RWPE2 (cell line): ENCODE data around the gene GPR4.

Experiments
- ATAC-seq: fragments of 200-7000 bp; cut with Tn5 transposase; 3 replicates; pipeline ENCODE4 v1.9.1; 2021; ENCODE audit warnings: low read depth
- DNase-seq: peaks from one replicate; pipeline ENCODE4 v3.0.0-alpha.2; 2020; ENCODE audit warnings: low spot score
- H3K27ac ChIP-seq: fragments of 450-650 bp; 2 replicates; pipeline ENCODE4 v1.5.1; 2017; ENCODE audit warnings: mild to moderate bottlenecking; ENCODE audit not compliant: poor library complexity, severe bottlenecking
- H3K27me3 ChIP-seq: fragments of 250-450 bp; sonication (Bioruptor Pico); 2 replicates; pipeline ENCODE4 v1.5.1; 2021; ENCODE audit warnings: mild to moderate bottlenecking, moderate library complexity; ENCODE audit not compliant: insufficient read depth, poor library complexity, severe bottlenecking
- H3K36me3 ChIP-seq: fragments of 250-450 bp; sonication (Bioruptor Pico); 2 replicates; pipeline ENCODE4 v1.5.1; 2020; ENCODE audit warnings: low read depth, mild to moderate bottlenecking, moderate library complexity
- H3K4me1 ChIP-seq: fragments of 250-450 bp; sonication (Bioruptor Pico); 2 replicates; pipeline ENCODE4 v1.5.1; 2021; ENCODE audit warnings: mild to moderate bottlenecking, moderate library complexity; ENCODE audit not compliant: insufficient read depth, poor library complexity, severe bottlenecking
- H3K4me3 ChIP-seq: fragments of 250-450 bp; sonication (Bioruptor Pico); 2 replicates; pipeline ENCODE4 v1.5.1; 2021; ENCODE audit warnings: mild to moderate bottlenecking, moderate library complexity; ENCODE audit not compliant: severe bottlenecking
- H3K9me3 ChIP-seq: fragments of 250-450 bp; sonication (Bioruptor Pico); 2 replicates; pipeline ENCODE4 v1.5.1; 2021; ENCODE audit warnings: mild to moderate bottlenecking, moderate library complexity; ENCODE audit not compliant: severe bottlenecking
- TF ChIP-seq, protein P1 (sequence below): fragments of 450-650 bp; IDR thresholded peaks from one replicate; pipeline ENCODE4 v1.5.1; 2017; ENCODE audit warnings: mild to moderate bottlenecking, moderate library complexity; ENCODE audit not compliant: poor library complexity, severe bottlenecking

GPR4 gene

DNA sequence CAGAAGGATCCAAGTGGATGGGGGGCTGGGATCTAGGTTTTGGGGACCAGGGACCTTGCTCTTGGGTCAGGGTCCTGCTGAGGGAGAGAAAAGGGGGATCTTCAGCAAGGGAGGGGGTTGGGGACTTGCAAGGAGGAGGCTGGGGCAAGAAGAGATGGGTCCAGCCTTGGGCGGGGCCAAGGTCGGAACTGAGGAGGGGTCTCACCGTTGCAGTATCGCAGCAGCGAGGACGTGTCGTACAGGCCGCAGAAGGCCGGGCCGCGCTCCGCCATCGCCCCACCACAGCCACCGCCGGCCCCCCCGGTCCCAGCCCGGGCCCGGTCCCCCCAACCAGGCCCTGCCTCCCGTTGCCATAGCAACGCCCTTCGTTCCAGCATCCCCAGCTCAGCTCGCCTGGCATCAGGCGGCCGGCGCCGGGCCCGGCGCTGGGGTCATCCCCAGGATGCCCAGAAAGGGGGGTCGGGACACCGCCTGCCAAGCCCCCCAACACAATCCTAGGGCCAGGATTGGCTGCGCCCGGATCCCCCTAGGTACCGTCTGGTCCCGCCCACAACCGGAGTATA is 43.1 kb upstream of the GPR4 start:
- no peaks in the 10 kb centered on the region for H3K36me3 ChIP-seq
- H3K27me3 ChIP-seq, result no peaks in the 10 kb centered on the region
- peaks cover 13% of the 10 kb centered on the region for H3K4me1 ChIP-seq
- no peaks in the 10 kb centered on the region for H3K9me3 ChIP-seq
- ATAC-seq, result no peak
- H3K4me3 ChIP-seq, result peak overlapping the region; percentile 27
- TF ChIP-seq, protein P1, sequence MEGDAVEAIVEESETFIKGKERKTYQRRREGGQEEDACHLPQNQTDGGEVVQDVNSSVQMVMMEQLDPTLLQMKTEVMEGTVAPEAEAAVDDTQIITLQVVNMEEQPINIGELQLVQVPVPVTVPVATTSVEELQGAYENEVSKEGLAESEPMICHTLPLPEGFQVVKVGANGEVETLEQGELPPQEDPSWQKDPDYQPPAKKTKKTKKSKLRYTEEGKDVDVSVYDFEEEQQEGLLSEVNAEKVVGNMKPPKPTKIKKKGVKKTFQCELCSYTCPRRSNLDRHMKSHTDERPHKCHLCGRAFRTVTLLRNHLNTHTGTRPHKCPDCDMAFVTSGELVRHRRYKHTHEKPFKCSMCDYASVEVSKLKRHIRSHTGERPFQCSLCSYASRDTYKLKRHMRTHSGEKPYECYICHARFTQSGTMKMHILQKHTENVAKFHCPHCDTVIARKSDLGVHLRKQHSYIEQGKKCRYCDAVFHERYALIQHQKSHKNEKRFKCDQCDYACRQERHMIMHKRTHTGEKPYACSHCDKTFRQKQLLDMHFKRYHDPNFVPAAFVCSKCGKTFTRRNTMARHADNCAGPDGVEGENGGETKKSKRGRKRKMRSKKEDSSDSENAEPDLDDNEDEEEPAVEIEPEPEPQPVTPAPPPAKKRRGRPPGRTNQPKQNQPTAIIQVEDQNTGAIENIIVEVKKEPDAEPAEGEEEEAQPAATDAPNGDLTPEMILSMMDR, result no peak
- H3K27ac ChIP-seq, result no peak overlapping the region
- DNase-seq, result no peak

DNA sequence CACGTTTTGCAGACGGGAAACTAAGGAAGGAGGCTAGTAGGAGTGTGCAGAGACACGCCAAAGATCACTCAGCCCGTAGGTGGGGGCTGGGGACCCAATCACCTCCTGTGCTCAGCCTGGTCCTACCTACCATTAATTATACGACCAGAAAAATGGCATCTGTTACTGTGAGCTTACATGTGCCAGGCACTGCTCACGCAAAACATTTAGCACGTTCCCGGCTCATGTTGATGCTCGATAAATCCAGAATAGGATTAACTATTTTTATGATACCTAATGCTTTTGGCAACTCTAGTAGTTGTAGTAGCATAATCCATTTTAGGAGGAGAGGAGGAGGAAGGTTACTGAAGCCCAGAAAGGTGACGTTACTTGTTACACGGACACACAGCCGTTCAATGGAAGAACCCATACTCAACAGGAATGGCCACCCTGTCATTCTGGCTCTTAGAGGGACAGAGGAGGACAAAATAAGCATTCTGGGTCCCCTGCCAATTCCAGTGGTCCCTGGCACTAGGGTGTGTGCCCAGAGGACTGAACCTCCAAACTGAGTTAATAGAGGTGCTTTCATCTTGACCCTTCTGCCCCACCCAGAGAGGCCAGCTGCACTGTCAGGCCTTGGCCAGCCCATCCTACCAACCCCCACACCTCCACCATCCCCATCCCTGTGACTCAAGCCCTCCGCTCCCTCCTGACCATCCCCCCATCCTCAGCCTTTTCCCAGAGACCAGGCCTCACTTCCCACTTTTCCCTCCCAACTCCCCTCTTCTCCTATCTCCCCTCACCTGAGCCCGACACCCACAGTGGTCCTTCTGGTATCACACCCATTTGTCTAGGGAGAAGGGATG is 42.1 kb upstream of the GPR4 start:
- TF ChIP-seq, protein P1, result no peak
- no peaks in the 10 kb centered on the region for H3K27me3 ChIP-seq
- peaks cover 13% of the 10 kb centered on the region for H3K4me1 ChIP-seq
- ATAC-seq (no peak), DNase-seq (no peak)
- no peak overlapping the region for H3K27ac ChIP-seq
- H3K36me3 ChIP-seq, result no peaks in the 10 kb centered on the region
- no peaks in the 10 kb centered on the region for H3K9me3 ChIP-seq
- H3K4me3 ChIP-seq, result no peak overlapping the region

DNA sequence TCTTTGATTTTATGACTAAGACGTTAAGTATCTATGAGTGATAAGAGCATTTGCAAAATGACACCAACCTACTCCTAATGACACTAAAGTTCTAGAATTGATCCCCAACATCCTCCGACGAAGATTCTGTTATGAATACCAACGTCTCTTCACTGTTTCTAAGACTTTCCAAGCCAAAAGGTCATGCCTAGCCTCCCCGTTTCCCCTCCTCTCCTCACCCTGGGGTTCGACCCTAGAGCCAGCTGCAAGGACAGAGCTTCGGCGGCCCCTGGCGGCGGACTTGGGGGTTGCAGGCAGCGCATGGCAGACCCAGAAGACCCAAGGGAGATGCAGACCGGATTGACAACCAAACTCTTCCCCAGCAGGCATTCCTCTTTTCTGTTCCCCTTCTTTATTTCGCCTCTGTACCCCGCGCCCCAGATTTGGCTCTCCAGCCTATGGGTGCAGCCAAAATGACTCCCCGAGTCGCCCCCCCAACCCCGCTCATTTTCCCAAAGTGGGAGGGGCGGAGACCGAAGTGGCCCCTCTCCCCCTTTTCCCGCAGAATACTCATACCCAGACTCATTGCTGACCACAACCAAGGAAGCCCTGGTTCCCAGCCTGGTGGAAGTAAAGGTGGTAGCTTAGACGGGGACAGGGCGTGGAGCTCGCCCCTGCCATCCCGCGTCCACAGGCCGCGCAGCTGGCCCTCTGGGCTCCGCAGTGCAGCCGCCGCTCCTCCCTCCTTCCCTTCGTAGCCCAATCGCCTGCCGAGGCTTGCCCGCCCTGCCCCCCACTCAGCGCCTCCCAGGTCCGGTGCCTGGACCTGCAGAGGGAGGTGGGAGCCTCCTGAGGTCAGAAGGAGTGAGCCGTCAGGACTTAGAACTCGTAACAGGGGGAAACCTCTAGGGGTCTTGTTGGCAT is 41.3 kb upstream of the GPR4 start:
- no peak for DNase-seq
- H3K9me3 ChIP-seq, result no peaks in the 10 kb centered on the region
- H3K4me3 ChIP-seq, result no peak overlapping the region
- H3K4me1 ChIP-seq, result peaks cover 13% of the 10 kb centered on the region
- no peaks in the 10 kb centered on the region for H3K36me3 ChIP-seq
- H3K27me3 ChIP-seq, result no peaks in the 10 kb centered on the region
- ATAC-seq, result no peak
- TF ChIP-seq, protein P1, result peak; percentile 85
- H3K27ac ChIP-seq, result peak overlapping the region; percentile 90

DNA sequence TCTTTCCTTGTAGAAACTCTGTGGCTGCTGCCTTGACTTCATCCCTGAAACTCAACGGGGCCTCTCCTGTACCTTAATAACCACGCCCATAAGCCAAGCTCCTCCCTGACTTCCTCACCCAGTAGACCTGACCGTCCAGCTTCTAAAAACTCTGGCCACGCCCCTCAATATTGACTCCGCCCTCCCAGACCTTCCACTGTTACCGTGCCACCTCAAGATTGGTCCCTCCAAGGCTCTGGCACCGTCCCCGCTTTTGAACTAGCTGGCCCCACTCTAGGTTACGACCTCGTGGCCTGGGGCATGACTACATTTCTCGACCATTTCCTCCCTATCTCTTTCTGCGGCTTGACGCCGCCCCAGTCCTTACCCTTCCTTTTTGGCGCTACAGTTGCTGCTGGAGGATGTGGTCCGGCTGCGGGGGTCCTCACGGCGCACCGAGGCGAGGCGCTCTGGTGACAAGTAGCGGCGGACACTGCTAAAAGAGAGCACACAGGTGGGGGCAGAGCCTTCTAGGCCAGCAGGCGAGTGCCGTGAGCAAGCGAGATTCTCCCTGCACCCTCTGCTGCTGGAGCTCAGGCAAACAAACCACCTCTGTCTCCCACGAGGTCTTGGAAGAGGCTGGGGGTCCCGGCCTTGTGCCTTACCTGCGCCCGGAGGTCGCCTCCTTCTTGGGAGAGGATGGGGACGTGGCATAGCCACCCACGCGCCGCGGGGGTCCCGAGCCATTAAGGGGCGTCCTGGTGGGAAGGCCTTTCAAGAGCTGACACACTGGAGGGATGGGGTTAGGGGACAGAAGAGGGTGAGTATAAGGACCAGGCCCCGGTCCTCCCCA is 39.5 kb upstream of the GPR4 start:
- H3K27me3 ChIP-seq, result no peaks in the 10 kb centered on the region
- peaks cover 8% of the 10 kb centered on the region for H3K36me3 ChIP-seq
- H3K4me3 ChIP-seq, result peak overlapping the region; percentile 21
- DNase-seq (peak; percentile 97), ATAC-seq (peak; percentile 71)
- peaks cover 19% of the 10 kb centered on the region for H3K4me1 ChIP-seq
- TF ChIP-seq, protein P1, result no peak
- H3K27ac ChIP-seq, result peak overlapping the region; percentile 90
- no peaks in the 10 kb centered on the region for H3K9me3 ChIP-seq
